ENCODE data around the gene RIOK2.

- 0 out of 2 replicates have a peak, but pooled peaks have one; percentile 60 for TF ChIP-seq CTCF (tag by site-specific recombination; IDR thresholded peaks at IDR 0.05)
- TF ChIP-seq YY1 (tag by site-specific recombination; IDR thresholded peaks at IDR 0.05) = no peak
- no peak for TF ChIP-seq ZNF664 (tag by site-specific recombination; IDR thresholded peaks at IDR 0.05)
- TF ChIP-seq ZNF404 (tag by site-specific recombination; IDR thresholded peaks at IDR 0.05) = no peak
- no peak for TF ChIP-seq ZBTB21 (tag by site-specific recombination; IDR thresholded peaks at IDR 0.05)
These were observed 21.0 kb downstream of the RIOK2 start for GRCh38 chr5:97162045-97162444.

All from HEK293 (cell line).